Kidney epithelial cell (primary cell): ENCODE results near the gene MTA1. TPM values are rescaled to one million over a fixed set of nuclear protein-coding genes. Genes with fewer than 3 reads are reported as not detected.

Source experiments
- DNase-seq: peaks from one replicate; pipeline ENCODE4 v3.0.0-alpha.2; 2010; ENCODE audit warnings: low read depth
- H3K27me3 ChIP-seq: 2 replicates; pipeline ENCODE4 v1.6.0; 2011; ENCODE audit warnings: low read length; ENCODE audit not compliant: control insufficient read depth, insufficient read depth
- H3K36me3 ChIP-seq: 2 replicates; pipeline ENCODE4 v1.5.1; 2011; ENCODE audit warnings: low read length; ENCODE audit not compliant: control insufficient read depth, insufficient read depth
- H3K4me3 ChIP-seq: 2 replicates; pipeline ENCODE4 v1.5.1; 2011; ENCODE audit warnings: low read depth, mild to moderate bottlenecking, control low read depth, low read length
- total RNA-seq: library from RNA; depleted of rRNA; stranded (reverse); fragments of >200 nt; gene quantifications from 2 replicates; pipeline ENCODE4 v1.2.3, GENCODE V29; 2015
- TF ChIP-seq, protein P1 (sequence below): IDR thresholded peaks from 2 replicates; pipeline ENCODE4 v1.5.1; 2011; ENCODE audit warnings: mild to moderate bottlenecking, moderate library complexity, low read length, control low read depth, inconsistent platforms; ENCODE audit not compliant: insufficient read depth, poor library complexity, severe bottlenecking

Gene MTA1
- total RNA-seq, 1 donor from 2014 or later = 68.3 TPM

DNA sequence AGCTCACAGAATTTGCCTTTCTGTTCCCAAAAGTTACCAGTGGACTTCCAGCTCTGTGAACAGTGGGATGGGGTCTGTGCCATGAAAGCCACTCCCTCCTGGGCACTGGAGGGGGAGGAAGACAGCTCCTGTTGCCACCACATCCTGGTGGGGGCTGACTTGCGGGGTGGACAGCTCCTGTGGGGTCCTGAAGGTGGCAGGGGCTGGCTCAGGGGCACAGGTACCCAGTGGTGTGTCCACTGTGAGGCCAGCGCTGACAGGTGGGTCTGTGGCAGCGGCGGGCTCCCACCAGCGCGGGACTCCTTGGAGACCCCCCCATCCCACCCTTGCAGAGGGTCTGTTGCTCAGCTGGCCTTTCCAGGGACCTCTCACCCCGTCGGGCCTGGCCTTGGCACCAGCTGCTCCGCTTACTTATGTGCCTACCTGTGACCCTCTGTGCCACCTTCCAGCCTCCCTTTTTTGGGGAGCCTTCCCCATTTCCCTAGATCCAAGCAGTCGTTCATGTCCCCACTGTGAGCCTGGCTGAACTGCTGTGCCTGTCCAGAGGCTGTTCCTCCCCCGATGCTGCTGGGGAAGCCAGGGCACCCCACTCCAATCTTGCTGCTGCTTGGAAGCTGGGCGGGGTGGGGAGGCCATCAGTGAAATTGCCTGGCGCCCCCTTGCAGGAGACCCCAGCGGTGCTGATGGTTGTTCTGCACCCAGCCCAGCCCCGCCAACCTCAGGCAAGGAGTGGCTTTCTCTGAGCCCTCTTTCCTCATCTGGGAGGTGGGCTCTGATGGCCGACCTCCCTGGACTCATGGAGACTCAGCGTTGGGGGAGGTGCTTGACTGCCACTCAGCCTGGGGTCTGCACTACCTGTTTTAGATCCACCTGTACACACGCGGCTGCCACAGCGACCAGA is 73.6 kb downstream of the MTA1 start:
- Histone ChIP-seq H3K27me3 (no peaks in the 10 kb centered on the region), H3K4me3 (no peak overlapping the region), H3K36me3 (no peaks in the 10 kb centered on the region)
- DNase-seq = no peak
- TF ChIP-seq, protein P1, sequence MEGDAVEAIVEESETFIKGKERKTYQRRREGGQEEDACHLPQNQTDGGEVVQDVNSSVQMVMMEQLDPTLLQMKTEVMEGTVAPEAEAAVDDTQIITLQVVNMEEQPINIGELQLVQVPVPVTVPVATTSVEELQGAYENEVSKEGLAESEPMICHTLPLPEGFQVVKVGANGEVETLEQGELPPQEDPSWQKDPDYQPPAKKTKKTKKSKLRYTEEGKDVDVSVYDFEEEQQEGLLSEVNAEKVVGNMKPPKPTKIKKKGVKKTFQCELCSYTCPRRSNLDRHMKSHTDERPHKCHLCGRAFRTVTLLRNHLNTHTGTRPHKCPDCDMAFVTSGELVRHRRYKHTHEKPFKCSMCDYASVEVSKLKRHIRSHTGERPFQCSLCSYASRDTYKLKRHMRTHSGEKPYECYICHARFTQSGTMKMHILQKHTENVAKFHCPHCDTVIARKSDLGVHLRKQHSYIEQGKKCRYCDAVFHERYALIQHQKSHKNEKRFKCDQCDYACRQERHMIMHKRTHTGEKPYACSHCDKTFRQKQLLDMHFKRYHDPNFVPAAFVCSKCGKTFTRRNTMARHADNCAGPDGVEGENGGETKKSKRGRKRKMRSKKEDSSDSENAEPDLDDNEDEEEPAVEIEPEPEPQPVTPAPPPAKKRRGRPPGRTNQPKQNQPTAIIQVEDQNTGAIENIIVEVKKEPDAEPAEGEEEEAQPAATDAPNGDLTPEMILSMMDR = no peak

DNA sequence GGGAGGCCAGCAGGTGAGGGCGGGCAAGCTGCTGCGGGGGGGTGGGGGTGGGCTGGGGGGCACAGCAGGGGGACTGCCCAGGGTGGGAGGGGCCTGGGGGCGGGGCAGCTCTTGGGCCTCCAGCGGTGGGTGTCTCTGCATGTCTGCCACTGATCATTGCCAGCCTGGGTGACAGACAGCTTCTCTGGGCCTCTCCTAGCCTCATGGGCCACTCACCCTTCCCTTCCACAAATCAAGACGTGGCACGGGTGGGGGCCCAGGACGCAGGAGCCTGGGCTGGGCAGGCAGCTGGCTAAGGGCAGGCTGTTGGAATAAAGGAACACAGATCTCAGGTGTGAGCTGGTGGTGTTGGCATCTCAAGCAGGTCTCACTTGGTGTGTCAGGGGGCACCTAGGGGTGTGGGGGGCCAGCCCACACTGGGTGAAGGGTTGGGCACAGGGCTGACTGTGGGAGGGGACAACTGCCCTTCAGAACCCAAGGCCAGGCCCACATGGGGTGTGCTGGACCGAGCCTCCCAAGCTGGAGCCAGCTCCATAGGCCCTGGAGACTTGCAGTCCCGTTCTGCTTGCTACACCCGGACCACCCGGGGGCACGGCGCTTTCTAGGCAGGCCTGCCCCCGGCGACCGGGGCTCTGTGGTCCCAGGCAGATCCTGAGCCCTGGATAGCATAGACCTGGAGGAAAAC is 74.4 kb downstream of the MTA1 start:
- no peak for DNase-seq
- TF ChIP-seq, protein P1 = no peak
- no peak overlapping the region for H3K4me3 ChIP-seq
- no peaks in the 10 kb centered on the region for H3K36me3 ChIP-seq
- no peaks in the 10 kb centered on the region for H3K27me3 ChIP-seq

DNA sequence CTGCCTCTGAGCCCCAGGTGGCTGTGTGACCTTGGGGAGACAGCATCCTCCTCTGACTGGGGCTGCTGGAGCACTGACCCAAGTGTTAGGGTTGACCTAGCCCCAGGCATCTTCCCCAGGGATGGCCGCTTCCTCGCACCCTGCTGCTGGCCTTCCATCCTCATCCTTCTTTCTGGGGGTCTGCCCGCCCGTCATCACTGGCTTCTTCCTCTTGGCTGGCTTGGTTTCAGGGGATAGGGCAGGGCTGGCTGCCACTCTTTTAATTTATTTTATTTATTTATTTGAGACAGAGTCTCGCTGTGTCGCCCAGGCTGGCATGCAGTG is 74.9 kb downstream of the MTA1 start:
- H3K36me3 ChIP-seq = no peaks in the 10 kb centered on the region
- H3K27me3 ChIP-seq = no peaks in the 10 kb centered on the region
- H3K4me3 ChIP-seq = no peak overlapping the region
- TF ChIP-seq, protein P1 = no peak
- DNase-seq = no peak

DNA sequence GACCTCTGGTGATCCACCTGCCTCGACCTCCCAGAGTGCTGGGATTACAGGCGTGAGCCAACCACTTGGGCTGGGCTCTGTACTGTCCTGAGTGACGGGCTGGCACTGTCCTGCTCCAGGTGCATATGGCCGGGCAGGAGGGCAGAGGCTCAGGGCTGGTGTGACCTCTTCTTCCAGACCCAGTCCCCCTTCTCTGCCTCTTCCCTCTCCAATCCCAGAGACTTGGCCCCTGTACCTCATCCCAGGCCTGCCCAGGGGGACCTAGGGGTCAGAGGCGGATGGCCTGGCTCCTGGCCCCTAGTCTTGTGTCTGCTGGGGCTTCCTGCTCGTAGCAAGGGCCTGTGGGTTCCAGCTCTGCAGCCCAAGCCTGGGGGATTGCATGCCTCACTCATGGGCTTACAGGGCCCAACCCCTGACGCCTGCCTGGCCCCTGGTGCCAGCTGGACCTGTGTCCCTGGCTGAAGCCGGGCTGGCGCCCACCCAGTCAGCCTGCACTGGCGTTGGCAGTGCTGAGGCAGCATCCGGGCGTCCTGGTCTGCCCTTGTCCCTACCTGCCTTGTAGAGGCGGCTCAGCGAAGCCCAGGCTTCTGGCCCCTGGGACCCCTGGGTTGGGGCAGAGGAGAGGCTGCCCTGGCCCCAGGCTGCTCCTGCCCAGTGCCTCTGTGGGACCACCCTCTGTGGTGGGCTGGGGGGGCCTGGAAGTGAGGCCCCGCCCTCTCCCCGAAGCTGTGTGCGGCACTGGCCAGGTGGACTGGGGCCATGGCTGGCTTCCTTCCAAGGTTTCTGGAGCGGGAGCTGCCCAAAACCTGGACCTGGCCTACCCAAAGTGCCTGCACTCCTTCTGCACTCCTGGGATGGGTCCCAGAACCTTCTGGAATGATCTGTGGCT is 75.7 kb downstream of the MTA1 start:
- TF ChIP-seq, protein P1 = no peak

DNA sequence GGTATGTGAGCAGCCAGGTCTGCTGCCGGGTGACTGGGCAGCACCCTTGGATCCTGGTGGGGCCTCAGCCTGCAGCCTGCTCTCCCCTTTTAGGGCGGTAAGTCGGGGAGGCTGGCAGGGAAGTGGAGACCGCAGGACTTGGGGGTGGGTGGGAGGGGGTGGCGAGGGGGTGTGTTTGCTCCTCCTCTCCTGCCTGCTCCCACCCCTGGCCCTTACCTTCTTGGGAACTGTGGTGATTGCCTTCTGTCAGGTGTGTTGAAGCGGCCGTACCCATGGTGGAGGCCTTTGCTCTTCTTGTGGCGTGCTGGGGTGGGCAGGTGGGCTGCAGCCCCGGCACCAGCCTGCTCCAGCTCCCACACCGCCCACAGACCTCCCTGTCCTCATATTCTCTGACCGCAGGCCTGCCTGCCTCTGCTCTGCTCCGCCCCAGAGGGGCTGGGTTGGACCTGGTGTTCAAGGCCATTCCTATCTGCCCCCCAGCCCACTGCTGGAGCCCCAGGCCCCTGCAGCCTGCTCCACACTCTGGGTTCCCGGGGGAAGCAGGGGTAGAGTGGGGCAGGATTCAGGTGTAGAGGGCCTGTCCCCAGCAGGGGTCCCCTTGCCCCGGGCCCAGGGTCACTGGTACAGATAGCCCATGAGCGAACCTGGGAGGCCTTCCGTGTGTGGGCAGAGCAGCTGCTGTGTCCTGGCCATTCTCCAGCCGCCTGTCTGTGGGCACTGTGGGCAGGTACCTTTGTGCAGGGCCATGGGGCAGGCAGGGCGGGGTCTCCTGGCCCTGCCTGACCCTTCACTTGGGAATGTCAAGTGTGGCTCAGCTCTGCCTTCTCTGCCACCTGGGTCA is 76.6 kb downstream of the MTA1 start:
- H3K27me3 ChIP-seq = no peaks in the 10 kb centered on the region
- no peak overlapping the region for H3K4me3 ChIP-seq
- no peaks in the 10 kb centered on the region for H3K36me3 ChIP-seq
- no peak for DNase-seq
- TF ChIP-seq, protein P1 = no peak

More for the DNA sequence above, 75.7 kb downstream of the MTA1 start:
- Histone ChIP-seq H3K27me3 (no peaks in the 10 kb centered on the region), H3K36me3 (no peaks in the 10 kb centered on the region), H3K4me3 (no peak overlapping the region)
- no peak for DNase-seq
